Nucleus accumbens (tissue), 56 donors: Measurements from ENCODE around the gene TMEM158.
A peak's percentile ranks its signal among the peaks of the same experiment; 100 is the strongest.

Source experiments
- DNase-seq, 56 donors: peaks; one replicate each; lab custom pipeline; 2025; lab: John Stamatoyannopoulos, UW

TMEM158 gene

DNA sequence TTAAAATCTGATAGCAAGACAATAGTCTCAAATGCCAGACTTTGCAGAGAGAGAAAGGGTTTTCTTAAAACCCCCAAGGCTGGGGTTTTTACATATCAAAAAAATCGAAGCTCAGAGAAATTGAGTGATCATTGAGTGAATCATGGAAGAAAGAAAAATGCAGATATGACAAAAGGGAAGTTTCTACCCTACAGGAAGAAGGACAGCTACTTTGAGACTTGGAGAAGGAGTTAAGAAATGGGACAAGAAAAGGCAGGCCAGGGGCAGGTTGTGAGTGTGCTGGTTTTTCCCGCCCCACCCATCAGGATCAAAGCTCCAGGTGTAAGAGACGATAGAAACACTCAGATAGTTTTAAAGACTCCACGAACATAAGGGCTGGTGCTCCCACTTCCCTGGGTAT is 18.6 kb downstream of the TMEM158 start:
- DNase-seq, result no peak

DNA sequence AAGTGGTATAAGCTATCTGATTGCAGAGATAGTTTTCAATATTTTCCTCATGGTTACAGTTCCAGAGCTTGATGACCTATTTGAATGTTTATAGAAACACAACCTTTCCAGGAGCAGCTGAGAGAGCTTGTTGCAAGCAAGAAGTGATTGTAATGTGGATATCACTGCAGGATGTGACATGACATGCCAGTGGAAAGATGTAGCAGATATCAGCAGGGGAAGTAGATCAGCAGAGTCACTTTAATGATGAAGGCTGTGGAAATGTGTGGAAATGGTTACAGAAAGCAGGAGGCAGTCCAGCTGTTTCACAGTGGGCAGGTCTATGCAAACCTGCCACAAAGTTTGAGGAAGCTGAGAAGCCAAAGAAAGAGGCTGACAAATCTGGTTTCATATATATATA is 21.0 kb downstream of the TMEM158 start:
- DNase-seq, result no peak

DNA sequence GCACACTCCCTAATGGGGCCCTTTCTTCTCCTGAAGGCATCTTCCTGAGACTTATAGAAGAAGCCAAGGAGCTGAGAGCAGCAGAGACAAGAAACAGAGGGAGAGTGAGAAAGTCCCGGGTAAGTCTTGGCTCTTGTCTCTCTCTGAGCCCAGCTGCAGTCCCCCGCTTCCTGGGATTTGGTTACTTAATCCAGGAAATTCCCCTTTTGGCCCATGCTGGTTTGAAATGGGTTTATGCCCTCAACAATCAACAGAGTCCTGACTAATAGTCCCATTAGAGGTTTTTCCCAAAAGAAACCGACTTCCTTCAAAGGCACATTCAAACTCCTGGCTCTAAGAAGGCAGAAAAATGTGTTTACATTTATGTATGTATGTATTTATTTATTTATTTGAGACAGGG is 22.0 kb downstream of the TMEM158 start:
- no peak for DNase-seq

DNA sequence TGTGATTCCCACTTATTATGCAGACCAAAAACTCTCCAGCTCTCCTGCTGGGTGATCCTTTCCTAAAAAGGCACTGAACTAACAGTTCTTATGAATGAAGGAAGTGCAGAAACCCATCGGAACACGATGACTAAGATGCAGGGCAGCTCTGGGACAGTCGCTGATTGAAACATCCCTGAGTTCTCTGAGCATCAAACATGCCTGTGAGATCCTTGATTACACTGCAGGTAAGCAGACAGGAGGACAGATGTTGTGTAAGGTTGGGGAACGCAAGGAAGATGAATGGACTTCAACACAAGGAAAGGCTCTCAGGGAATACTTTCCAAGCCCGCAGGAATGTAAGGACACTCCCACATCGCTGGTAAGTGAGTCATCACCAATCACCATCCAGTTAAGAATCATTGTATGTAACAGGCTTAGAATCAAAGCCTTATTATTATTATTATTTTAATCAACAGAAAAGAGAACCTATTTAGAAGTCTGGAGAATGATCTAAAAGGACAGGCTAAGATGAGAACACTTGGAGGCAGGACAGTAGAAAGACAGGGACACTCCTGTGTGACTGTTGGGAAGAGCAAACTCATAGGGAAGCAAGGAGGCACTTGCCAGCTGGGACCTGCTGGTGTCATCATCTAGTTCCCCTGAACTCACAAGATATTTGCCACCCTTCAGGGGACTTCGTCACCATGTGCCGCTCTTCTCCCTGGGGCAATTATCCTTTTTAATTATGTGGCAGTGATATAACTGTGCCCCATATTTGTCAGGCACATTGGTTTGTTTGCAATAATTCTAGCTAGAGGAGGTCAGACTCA is 26.0 kb downstream of the TMEM158 start:
- DNase-seq, result no peak

DNA sequence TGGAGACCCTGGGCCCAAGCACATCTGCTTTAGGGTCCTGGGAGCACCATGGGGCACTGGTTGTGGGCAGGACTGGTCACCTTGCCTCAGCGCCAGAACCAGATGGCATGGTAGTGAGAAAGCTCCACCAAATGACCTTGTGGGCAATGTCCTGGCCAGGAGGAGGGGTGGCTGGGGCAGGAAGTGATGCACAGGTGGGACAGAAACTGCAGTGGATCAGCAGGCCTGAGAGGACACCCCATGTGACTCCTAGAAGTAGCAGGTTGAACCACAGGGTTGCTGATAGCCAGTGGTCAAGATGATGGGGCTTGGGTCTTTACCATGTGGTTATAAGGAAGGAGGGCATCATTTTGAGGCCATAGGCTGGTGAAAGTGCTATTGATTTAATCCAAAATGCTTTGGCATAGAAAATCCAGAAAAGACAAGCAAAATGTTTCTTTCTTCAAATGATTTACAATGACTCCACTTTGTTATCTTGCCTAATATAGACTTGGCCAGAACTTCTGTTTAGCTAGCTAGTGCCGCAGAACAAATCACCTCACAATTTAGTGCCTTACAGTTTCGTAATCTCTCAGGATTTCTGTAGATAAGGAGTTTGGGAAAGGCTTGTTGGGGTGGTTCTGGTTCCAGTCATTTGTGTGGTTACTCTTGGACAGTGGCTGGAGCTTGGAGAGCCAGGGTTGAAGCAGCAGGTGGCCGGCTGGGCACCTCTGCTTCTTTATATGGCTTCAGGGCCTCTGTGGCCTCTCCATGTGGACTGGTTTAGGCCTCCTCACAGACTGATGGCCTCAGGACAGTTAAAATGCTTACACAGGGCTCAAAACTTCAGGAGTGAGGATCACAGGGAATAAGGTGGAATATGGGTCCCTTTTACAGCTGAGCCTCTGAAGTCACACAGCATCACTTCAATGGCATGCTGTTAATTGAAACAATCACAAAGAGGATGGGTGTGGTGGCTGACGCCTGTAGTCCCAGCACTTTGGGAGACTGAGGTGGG is 27.5 kb downstream of the TMEM158 start:
- no peak for DNase-seq

DNA sequence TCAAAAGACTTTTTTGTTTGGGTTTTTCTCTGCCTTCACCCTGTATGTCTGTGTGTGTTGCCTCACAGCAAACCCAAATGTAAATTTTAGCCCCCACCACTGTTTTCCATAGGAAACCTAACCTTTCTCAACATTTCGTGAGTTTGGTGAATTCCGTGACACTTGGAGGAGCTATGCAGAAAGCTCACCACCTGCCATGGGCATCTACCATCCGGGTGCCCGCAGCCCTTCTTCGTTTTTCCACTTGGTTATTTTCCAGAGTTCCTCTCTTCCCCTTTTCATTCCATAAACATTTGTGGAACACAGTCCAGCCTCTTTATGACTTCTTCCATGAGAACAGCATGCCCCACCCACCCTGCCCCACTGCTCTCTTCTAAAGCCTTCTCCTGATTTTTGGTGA is 31.3 kb downstream of the TMEM158 start:
- no peak for DNase-seq

DNA sequence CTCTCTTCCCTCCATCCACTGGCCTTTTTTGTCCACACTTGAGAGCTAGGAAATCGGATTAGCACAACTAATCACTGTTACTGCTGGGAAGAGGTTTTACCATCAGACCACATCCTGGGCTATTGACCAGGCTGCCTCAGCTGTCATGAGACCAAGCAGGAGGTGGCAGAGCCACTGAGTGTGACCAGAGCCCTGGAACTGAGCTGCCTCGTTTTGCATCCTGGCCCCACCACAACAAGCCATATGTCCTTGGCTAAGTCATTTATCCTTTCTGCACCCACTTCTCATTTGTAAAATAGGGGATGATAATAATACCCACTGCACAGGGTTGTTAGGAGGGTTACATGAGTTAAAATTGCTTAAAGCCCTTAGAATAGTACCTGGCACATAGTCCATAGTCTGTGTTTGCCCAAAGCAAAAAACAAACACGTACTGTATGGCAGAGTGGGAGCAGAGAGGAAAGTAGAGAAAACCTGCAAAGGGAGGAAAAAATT is 34.1 kb downstream of the TMEM158 start:
- no peak for DNase-seq

DNA sequence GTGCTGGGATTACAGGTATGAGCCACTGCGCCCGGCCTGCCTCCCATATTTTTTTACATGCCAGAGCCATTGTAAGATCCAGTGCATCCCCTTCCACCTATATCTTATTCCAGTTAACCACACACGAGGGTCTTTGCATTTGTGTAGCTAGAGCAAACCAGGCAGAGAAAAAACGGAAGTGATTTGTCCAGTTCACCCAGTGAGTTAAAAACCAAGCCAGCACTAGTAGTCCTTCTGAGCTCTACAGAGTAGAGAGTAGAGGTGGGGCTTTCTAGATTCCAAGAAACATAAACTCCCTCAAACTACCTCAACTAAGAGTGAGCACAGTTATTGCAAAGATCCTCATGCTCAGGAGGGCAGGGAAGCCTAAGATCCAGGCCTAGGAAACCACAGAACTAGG is 34.7 kb downstream of the TMEM158 start:
- no peak for DNase-seq

DNA sequence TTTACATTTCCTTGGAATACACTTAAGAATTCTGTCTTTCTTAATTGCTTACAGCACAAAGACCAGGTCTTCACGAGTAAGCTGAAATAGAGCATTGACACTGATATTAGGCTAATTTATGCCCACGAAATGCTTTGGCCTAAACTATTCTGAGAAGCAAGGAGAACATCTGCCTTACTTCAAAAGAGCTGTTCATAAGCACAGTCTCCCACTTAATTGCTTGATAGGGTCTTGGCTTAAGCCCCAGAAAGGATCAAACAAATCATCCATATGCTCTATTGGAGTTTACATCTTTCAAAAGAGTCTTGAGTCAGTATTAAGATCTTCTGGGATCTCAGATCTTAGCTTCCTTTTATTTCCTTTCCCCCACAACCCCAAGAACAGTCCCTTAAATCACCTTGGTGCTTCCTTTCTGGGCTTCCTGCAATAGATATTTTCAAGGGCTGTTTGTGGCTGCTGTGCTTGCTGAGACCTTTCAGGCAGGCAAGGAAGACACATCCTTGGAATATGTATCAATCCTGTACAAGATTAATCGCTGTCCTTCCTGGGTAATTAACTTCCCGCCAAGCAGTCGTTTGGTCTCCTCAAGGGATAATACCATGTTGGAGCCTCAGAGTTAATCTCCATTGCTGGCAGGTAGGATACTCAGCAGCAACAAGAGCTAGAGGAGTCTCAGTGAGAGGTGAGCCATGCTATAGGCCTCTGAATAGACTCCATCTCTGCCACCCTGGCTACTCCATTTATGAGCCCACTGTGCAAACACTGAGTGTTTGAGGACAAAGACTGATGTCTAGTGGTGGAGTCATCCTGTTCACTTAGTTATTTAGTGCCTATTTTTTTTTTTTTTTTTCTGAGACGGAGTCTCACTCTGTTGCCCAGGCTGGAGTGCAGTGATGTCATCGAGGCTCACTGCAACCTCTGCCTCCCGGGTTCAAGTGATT is 37.1 kb downstream of the TMEM158 start:
- DNase-seq, result no peak

DNA sequence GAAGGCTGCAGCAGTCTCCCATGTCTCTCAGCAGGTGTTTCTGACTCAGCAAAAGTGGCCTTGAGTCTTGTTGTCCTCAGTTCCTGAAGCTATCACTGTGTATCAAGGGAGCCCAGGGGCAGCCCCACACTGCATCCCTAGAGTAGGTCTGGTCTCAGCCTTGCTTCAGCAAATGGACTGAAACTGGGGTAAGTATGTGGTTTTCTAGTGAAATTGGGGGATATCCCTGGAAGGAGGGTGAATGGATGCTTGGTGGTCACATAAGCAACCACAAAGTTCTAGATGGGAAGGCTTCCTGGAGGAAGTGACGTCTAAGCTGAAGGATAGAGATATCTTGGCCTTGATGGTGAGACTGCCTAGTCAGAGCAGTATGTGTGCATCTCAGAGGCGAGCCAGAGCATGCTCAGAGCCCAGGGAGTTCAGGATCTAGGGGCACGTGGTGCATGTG is 38.4 kb downstream of the TMEM158 start:
- DNase-seq, result no peak

DNA sequence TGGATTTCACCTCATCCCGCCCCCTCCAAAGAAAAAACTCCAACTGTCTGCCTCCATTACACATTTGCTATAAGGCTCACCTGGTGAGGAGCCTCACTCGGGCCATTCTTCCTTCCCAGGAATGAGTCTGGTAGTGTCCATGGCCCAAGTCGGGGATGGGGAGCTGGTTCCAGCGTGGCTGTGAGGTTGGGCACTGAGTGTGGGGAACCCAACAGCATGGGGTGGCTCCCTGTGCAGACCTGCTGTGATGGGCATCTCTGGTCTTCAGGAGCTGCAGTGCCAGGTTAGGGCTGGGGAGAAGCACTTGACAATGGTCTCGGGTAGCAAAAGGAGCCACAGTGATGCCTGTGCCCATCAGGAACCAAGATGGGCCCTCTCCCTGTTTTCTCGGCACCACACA is 39.2 kb downstream of the TMEM158 start:
- DNase-seq, result no peak

DNA sequence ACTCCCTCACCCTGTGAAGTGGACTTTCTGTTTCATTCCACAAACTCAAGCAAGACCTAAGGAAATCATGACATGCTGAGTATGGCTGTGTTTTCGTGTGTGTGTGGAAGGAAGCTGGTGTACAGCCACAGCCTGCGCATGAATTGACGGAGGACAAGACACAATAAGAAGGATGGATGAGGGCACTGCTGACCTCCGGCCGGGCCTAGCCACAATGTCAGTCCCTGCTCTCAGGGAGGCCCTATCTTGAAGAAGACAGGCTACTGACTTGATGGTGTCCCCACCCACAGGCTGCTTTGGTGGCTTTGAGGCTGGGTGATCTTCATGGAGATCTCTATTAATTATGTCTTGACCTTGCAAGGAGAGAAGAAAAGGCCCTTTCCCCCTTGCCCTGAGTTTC is 40.6 kb downstream of the TMEM158 start:
- DNase-seq, result no peak

DNA sequence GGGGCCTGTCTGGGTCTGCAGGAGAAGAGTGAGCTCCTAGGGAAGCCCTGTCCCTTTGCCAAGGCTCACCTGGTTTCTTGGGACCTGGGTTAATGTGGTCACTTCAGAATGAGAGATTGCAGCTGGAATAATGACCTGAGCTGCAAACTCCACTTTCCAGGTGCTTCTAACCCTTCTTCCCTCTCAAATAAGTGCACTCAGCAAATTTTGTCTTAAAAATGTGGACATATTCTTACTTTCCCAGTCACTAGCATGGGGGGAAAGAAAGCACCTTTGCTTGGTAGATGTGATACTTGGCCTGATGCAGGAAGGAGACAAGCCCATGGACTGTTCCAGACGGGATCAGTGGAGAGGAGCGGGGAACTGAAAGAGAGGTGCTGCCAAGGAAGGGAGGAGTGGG is 41.0 kb downstream of the TMEM158 start:
- DNase-seq, result no peak

DNA sequence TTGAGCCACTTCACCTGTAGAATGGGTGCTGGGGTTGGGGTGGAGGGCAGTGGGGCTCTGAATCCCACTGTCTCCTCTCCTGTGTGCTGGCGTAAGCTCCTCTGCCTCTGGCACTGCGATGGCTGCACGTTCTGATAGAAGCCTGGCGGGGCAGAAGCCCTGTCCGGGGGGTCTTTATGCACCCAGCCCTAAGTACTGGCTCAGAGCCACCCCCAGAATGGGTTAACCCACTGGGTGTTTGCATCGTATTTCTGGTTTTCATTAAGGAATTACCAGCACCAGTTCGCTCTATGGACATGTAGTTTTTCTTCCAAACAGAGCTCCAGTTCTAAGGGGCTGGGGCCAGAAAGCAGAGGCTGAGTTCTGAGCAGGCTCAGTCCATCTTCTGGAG is 42.2 kb downstream of the TMEM158 start:
- no peak for DNase-seq

DNA sequence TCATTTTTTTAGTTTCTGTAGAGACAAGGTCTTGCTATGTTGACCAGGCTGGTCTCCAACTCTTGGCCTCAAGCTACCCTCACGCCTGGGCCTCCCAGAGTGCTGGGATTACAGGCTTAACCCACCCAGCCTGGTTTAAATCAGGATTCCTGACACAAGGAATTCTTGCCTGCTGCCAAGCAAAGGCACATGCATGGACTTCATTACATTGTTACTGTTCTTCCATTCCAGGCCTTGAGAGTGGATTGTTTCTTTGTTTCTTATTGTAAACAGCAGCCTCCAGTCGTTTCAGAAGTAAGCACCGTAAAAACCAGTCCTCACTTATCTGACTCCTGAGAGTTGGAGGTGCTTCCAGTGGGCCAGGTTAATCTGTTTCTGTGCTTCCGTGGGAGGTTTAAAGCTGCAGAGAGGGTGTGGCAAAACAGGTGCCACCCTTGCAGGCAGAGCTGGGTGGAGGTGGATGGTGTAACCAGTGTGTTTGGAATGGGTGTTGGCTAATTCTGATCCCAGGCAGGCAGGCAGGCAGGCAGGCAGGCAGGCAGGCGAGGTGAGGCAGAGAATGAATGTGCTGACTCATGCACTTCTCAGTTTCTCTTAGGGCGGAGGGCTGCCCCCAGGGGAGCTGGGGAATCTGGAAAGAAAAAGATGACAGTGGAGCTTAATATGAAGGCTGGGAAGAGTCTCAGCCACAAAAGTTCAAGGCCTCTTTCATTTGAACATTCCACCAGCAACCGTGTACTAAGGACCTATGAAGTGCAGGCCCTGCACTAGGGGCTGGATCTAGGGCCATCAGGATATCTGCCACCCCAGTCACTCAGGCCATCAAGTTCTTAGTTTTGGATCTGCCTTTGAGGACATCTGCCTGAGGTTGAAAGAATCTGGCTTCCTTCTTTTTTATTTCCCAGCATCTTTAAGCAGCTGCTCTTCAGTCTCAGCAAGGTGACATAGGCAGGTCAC is 42.9 kb downstream of the TMEM158 start:
- peak in 35 of 56 donors; percentile 4 to 85 (median 50) for DNase-seq

DNA sequence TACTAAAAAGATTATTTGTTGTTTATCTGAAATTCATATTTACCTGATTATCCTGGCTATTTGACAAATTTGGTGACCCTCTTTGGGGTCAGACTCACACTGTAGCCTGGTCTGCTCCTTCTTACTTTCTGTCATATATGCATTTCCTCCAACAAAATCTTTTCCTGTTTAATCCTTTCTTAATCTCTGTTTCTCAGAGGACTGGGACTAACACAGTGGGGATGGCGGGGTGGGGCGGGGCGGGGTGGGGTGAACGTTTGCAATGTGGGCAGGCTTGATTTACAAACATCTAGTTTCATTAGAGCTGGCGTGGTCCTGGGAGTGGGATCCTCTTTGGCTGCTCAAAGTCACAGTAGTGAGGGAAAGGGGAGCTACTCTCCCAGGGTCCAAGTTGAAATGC is 44.6 kb downstream of the TMEM158 start:
- no peak for DNase-seq

DNA sequence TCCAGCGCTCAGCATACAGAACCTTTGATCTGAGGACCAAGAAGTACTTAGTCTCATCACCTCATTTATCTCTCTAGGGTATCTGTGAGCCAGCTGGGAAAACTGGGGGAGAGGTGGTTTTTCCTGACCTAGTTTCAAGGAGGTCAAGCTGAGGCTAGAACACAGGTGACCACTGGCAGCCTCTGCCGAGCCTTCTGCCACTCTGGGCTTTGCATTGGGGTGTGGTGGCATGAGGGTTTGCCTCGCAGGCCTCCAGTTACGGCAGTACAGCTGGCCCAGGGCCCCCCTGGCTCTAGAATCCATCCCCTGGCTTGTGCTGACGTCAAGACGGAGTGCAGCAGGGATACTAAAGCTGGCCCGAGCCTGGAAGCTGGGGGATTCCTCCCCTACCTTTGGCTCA is 45.2 kb downstream of the TMEM158 start:
- no peak for DNase-seq

DNA sequence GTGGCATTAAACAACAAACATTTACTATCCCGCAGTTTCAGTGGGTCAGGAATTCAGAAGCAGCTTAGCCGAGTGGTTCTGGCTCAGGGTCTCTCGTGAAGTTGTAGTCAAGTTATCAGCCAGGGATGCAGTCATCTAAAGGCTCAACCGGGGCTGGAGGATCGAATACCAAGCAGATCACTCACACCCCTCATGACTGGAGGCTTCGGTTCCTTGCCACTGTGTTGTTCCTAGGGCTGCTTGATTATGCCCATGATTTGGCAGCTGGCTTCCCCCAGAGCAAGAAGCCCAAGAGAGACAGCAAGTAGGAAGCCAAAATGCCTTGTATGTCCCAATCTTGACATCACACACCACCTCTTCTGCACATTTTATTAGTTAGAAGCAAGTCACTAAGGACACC is 46.0 kb downstream of the TMEM158 start:
- DNase-seq, result peak in 1 of 56 donors; percentile 7

DNA sequence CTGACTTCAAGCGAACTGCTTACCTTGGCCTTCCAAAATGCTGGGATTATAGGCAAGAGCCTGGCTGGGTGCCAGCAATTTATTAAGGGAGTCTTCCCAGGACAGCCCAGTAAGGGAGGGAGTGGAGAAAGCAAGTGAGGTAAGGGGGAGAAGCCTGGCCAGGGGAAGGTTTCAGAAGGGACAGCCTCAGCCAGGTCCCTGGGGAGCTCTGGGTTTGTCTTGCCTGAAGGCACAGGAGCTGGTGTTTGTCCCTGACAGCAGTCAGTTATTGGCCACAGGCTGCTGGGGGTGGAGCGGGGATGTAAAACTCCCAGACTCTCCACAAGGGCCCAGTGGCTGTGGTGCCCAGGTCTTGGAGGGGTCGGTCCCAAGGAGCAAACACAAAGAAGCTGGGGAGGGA is 46.9 kb downstream of the TMEM158 start:
- no peak for DNase-seq
